Body of pancreas (tissue), 4 donors: ENCODE measurements around the gene CCDC158.

ENCODE experiments used
- CTCF ChIP-seq, 7 experiments: fragments of 450-650 bp in 4 of 7; fragments of 200-600 bp in 3 of 7; sonication (generic) in 3 of 7; IDR thresholded peaks; one replicate each; pipeline ENCODE4 v1.5.1; 2016 to 2019; ENCODE audit warnings: antibody characterized with exemption in 7 of 7
- POLR2A ChIP-seq, 3 donors: fragments of 450-650 bp; IDR thresholded peaks; one replicate each; pipeline ENCODE4 v1.6.1; 2016; ENCODE audit warnings: antibody characterized with exemption in 3 of 3, mild to moderate bottlenecking in 2 of 3

GRCh38 chr4:76313547-76313946 lies 107.4 kb downstream of the CCDC158 start:
- TF ChIP-seq CTCF (IDR thresholded peaks at IDR 0.05) (no peak), POLR2A (IDR thresholded peaks at IDR 0.05) (no peak)
